ENCODE measurements around the gene WDR36. TPM values are rescaled to one million over a fixed set of nuclear protein-coding genes. Genes with fewer than 3 reads are reported as not detected.
A peak's percentile ranks its signal among the peaks of the same experiment; 100 is the strongest.

WDR36 gene
- total RNA-seq, 2 experiments from 2014 or later = 34.1 to 40.3 TPM

- H3K36me3 Mint-ChIP-seq (ENCODE audit: low read depth) = no peaks in the 10 kb centered on the region
- DNase-seq = peak; percentile 71
- CTCF ChIA-PET = no interaction called here
- no peaks in the 10 kb centered on the region for H3K9me3 Mint-ChIP-seq
- peak overlapping the region; percentile 88 for H3K4me3 Mint-ChIP-seq
- H3K27ac Mint-ChIP-seq = no peak overlapping the region
- intact Hi-C loops (cut with micrococcal nuclease) = loop anchor here (2.0 to 5.0 kb wide), 4 partner anchors 204 to 684 kb away; partner anchors contain the start of genes NREP and TMEM232
- H3K27me3 Mint-ChIP-seq (ENCODE audit: low read depth) = peaks cover 61% of the 10 kb centered on the region
- peaks cover 30% of the 10 kb centered on the region for H3K4me1 Mint-ChIP-seq (ENCODE audit: low read depth)
Observed at GRCh38 chr5:111072949-111073682, 19.0 kb upstream of the WDR36 start.

- DNase-seq = no peak
- Mint-ChIP-seq H3K4me3 (peak overlapping the region; percentile 47), H3K27ac (no peak overlapping the region), H3K4me1 (ENCODE audit: low read depth) (peaks cover 30% of the 10 kb centered on the region), H3K9me3 (no peaks in the 10 kb centered on the region), H3K27me3 (ENCODE audit: low read depth) (peaks cover 56% of the 10 kb centered on the region), H3K36me3 (ENCODE audit: low read depth) (no peaks in the 10 kb centered on the region)
- CTCF ChIA-PET = no interaction called here
- intact Hi-C loops (cut with micrococcal nuclease) = loop anchor here (5.0 kb wide), 3 partner anchors 203 to 683 kb away; partner anchors contain the start of genes NREP and TMEM232
Observed at GRCh38 chr5:111074244-111074643, 17.9 kb upstream of the WDR36 start.

GRCh38 chr5:111075520-111075919 lies 16.6 kb upstream of the WDR36 start:
- Mint-ChIP-seq H3K4me1 (ENCODE audit: low read depth) (peaks cover 30% of the 10 kb centered on the region), H3K4me3 (no peak overlapping the region), H3K9me3 (no peaks in the 10 kb centered on the region), H3K27me3 (ENCODE audit: low read depth) (peaks cover 45% of the 10 kb centered on the region), H3K36me3 (ENCODE audit: low read depth) (no peaks in the 10 kb centered on the region), H3K27ac (no peak overlapping the region)
- DNase-seq = peak; percentile 11
- CTCF ChIA-PET = no interaction called here
- intact Hi-C loops (cut with micrococcal nuclease) = loop anchor here (1.0 kb wide), 1 partner anchor 17 kb away; the partner anchor contains the start of gene WDR36

- H3K36me3 Mint-ChIP-seq (ENCODE audit: low read depth) = no peaks in the 10 kb centered on the region
- H3K27me3 Mint-ChIP-seq (ENCODE audit: low read depth) = peaks cover 39% of the 10 kb centered on the region
- H3K4me1 Mint-ChIP-seq (ENCODE audit: low read depth) = peaks cover 24% of the 10 kb centered on the region
Observed at GRCh38 chr5:111076091-111076490, 16.1 kb upstream of the WDR36 start.

GRCh38 chr5:111077678-111078077 lies 14.5 kb upstream of the WDR36 start:
- no peaks in the 10 kb centered on the region for H3K9me3 Mint-ChIP-seq
- no peaks in the 10 kb centered on the region for H3K36me3 Mint-ChIP-seq (ENCODE audit: low read depth)
- intact Hi-C loops (cut with micrococcal nuclease) = no loop called here
- peaks cover 33% of the 10 kb centered on the region for H3K27me3 Mint-ChIP-seq (ENCODE audit: low read depth)
- no peak for DNase-seq
- no peak overlapping the region for H3K27ac Mint-ChIP-seq
- no peak overlapping the region for H3K4me3 Mint-ChIP-seq
- H3K4me1 Mint-ChIP-seq (ENCODE audit: low read depth) = peaks cover 18% of the 10 kb centered on the region
- CTCF ChIA-PET = interaction anchor here (0.9 kb wide), 1 partner anchor 13 kb away, joined by 4 read pairs; no protein-coding TSS in a partner anchor

More at GRCh38 chr5:111076091-111076490, 16.1 kb upstream of the WDR36 start:
- CTCF ChIA-PET = no interaction called here
- H3K9me3 Mint-ChIP-seq = no peaks in the 10 kb centered on the region
- intact Hi-C loops (cut with micrococcal nuclease) = no loop called here
- H3K4me3 Mint-ChIP-seq = no peak overlapping the region
- no peak for DNase-seq
- no peak overlapping the region for H3K27ac Mint-ChIP-seq

GRCh38 chr5:111079846-111080245 lies 12.3 kb upstream of the WDR36 start:
- Mint-ChIP-seq H3K27ac (no peak overlapping the region), H3K4me1 (ENCODE audit: low read depth) (peaks cover 9% of the 10 kb centered on the region), H3K9me3 (no peaks in the 10 kb centered on the region), H3K36me3 (ENCODE audit: low read depth) (no peaks in the 10 kb centered on the region), H3K27me3 (ENCODE audit: low read depth) (peaks cover 26% of the 10 kb centered on the region), H3K4me3 (no peak overlapping the region)
- intact Hi-C loops (cut with micrococcal nuclease) = no loop called here
- CTCF ChIA-PET = no interaction called here
- no peak for DNase-seq

- intact Hi-C loops (cut with micrococcal nuclease) = no loop called here
- no peak overlapping the region for H3K27ac Mint-ChIP-seq
- H3K4me3 Mint-ChIP-seq = no peak overlapping the region
- H3K36me3 Mint-ChIP-seq (ENCODE audit: low read depth) = no peaks in the 10 kb centered on the region
- H3K27me3 Mint-ChIP-seq (ENCODE audit: low read depth) = peaks cover 20% of the 10 kb centered on the region
- no peaks in the 10 kb centered on the region for H3K4me1 Mint-ChIP-seq (ENCODE audit: low read depth)
- CTCF ChIA-PET = interaction anchor here (0.7 kb wide), 1 partner anchor 358 kb away, joined by 3 read pairs; no protein-coding TSS in a partner anchor
- no peak for DNase-seq
- H3K9me3 Mint-ChIP-seq = no peaks in the 10 kb centered on the region
Observed at GRCh38 chr5:111083323-111083722, 8.8 kb upstream of the WDR36 start.

GRCh38 chr5:111095982-111096381 lies 3.8 kb downstream of the WDR36 start:
- no peak overlapping the region for H3K4me3 Mint-ChIP-seq
- H3K27me3 Mint-ChIP-seq (ENCODE audit: low read depth) = peaks cover 2% of the 10 kb centered on the region
- no peak overlapping the region for H3K27ac Mint-ChIP-seq
- peaks cover 32% of the 10 kb centered on the region for H3K36me3 Mint-ChIP-seq (ENCODE audit: low read depth)
- peaks cover 2% of the 10 kb centered on the region for H3K9me3 Mint-ChIP-seq
- no peak for DNase-seq
- CTCF ChIA-PET = no interaction called here
- peaks cover 48% of the 10 kb centered on the region for H3K4me1 Mint-ChIP-seq (ENCODE audit: low read depth)
- intact Hi-C loops (cut with micrococcal nuclease) = no loop called here

- no peak for DNase-seq
- peaks cover 26% of the 10 kb centered on the region for H3K4me1 Mint-ChIP-seq (ENCODE audit: low read depth)
- intact Hi-C loops (cut with micrococcal nuclease) = no loop called here
- no peak overlapping the region for H3K27ac Mint-ChIP-seq
- no peaks in the 10 kb centered on the region for H3K9me3 Mint-ChIP-seq
- H3K4me3 Mint-ChIP-seq = no peak overlapping the region
- CTCF ChIA-PET = no interaction called here
- H3K36me3 Mint-ChIP-seq (ENCODE audit: low read depth) = peaks cover 39% of the 10 kb centered on the region
- H3K27me3 Mint-ChIP-seq (ENCODE audit: low read depth) = no peaks in the 10 kb centered on the region
Observed at GRCh38 chr5:111099058-111099778, 7.1 kb downstream of the WDR36 start.

GRCh38 chr5:111106320-111106948 lies 14.3 kb downstream of the WDR36 start:
- Mint-ChIP-seq H3K27me3 (ENCODE audit: low read depth) (no peaks in the 10 kb centered on the region), H3K4me1 (ENCODE audit: low read depth) (peaks cover 4% of the 10 kb centered on the region), H3K36me3 (ENCODE audit: low read depth) (peaks cover 40% of the 10 kb centered on the region), H3K27ac (no peak overlapping the region), H3K4me3 (no peak overlapping the region), H3K9me3 (no peaks in the 10 kb centered on the region)
- intact Hi-C loops (cut with micrococcal nuclease) = no loop called here
- CTCF ChIA-PET = no interaction called here
- DNase-seq = no peak

GRCh38 chr5:111107371-111107770 lies 15.2 kb downstream of the WDR36 start:
- CTCF ChIA-PET = no interaction called here
- no peak for DNase-seq
- Mint-ChIP-seq H3K4me1 (ENCODE audit: low read depth) (peaks cover 4% of the 10 kb centered on the region), H3K27me3 (ENCODE audit: low read depth) (no peaks in the 10 kb centered on the region), H3K36me3 (ENCODE audit: low read depth) (peaks cover 44% of the 10 kb centered on the region), H3K4me3 (no peak overlapping the region), H3K9me3 (no peaks in the 10 kb centered on the region), H3K27ac (no peak overlapping the region)
- intact Hi-C loops (cut with micrococcal nuclease) = no loop called here

- CTCF ChIA-PET = no interaction called here
- H3K4me3 Mint-ChIP-seq = no peak overlapping the region
- intact Hi-C loops (cut with micrococcal nuclease) = no loop called here
- H3K36me3 Mint-ChIP-seq (ENCODE audit: low read depth) = peaks cover 33% of the 10 kb centered on the region
- H3K27me3 Mint-ChIP-seq (ENCODE audit: low read depth) = no peaks in the 10 kb centered on the region
- no peaks in the 10 kb centered on the region for H3K4me1 Mint-ChIP-seq (ENCODE audit: low read depth)
- H3K9me3 Mint-ChIP-seq = no peaks in the 10 kb centered on the region
- H3K27ac Mint-ChIP-seq = no peak overlapping the region
- no peak for DNase-seq
Observed at GRCh38 chr5:111111956-111112355, 19.8 kb downstream of the WDR36 start.

Measured in activated naive CD4-positive, alpha-beta T cell treated with anti-CD3 and anti-CD28 coated beads for 36 hours (primary cell).